IPS DF 6.9 (cell line): ENCODE data around the gene PADI2.

ENCODE experiments used
- DNase-seq: peaks from one replicate; pipeline ENCODE4 v3.0.0-alpha.2; 2013; ENCODE audit warnings: low read depth, low spot score
- H3K27ac ChIP-seq: one replicate; pipeline ENCODE4 v1.5.1; 2013; ENCODE audit warnings: low read length, control low read depth
- H3K27me3 ChIP-seq: 2 replicates; pipeline ENCODE4 v1.6.1; 2013; ENCODE audit warnings: mild to moderate bottlenecking, low read length; ENCODE audit not compliant: control insufficient read depth, insufficient read depth
- H3K36me3 ChIP-seq: 2 replicates; pipeline ENCODE4 v1.6.1; 2013; ENCODE audit warnings: low read length; ENCODE audit not compliant: control insufficient read depth, insufficient read depth
- H3K4me1 ChIP-seq: 2 replicates; pipeline ENCODE4 v1.6.1; 2013; ENCODE audit warnings: low read length; ENCODE audit not compliant: control insufficient read depth, insufficient read depth
- H3K4me3 ChIP-seq: 2 replicates; pipeline ENCODE4 v1.5.1; 2013; ENCODE audit warnings: mild to moderate bottlenecking, low read length
- H3K9me3 ChIP-seq: 2 replicates; pipeline ENCODE4 v1.6.1; 2013; ENCODE audit warnings: low read length, inconsistent platforms; ENCODE audit not compliant: control insufficient read depth, insufficient read depth
- WGBS: extraction: QIAGEN DNeasy Blood & Tissue Kit; methylation state at CpG from one replicate; pipeline ENCODE4 v1.1.7; 2013; ENCODE audit warnings: mixed read lengths, missing lambda C conversion rate; ENCODE audit not compliant: insufficient read length, insufficient coverage; 5-methylcytosine and 5-hydroxymethylcytosine counted together

The PADI2 gene

DNA sequence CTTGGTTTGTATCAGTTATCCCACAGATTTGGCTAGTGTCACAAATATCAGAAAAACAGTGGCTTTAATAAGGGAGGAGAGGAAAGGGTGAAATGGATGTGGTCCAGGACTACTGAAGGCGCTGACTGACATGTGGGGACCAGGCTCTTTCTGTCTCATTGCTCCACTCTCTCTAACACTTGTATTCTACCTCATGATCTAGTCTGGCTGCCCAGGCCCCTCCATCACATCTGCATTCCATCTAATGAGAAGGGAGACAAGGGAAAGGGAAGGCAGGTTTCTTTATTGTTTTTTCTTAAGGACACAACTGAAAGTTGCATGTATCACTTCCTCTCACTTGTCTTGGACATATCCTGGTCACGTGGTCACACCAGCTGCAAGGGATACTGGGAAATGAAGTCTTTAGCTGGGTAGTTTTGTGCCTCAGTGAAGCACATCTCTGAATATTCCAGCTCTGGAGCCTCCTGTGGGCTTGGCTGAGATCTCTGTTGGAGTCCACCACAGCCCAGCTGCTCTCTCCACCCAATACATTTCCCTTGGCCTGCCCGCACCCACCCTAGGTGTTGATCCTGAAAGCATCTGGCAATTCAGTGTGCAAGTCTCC lies 42.0 kb upstream of the PADI2 start:
- H3K27me3 ChIP-seq, result no peaks in the 10 kb centered on the region
- no peak for DNase-seq
- no CpG with 5 or more reads among the region's 3 CpGs for WGBS

DNA sequence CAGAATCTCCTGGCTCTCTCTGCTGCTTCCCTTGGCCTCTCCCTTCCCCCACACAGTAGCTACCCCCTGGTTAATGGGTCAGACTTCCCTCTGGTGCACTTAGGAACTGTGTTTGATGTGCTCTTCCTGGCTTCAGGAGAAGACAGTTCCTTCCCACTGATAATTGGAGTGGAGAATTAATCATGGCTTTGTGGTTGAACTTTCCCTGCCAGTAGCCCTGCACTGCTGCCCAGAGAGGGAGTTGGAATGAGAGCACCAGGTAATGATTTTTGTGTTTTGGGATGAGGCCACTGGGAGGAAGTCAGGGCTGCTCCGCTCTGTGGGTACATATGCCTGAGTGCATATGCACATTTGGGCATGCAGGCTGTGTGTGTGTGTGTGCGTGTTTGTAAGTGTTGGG lies 39.7 kb upstream of the PADI2 start:
- Histone ChIP-seq H3K27ac (no peak overlapping the region), H3K36me3 (no peaks in the 10 kb centered on the region), H3K4me3 (no peak overlapping the region), H3K27me3 (no peaks in the 10 kb centered on the region), H3K9me3 (no peaks in the 10 kb centered on the region), H3K4me1 (peaks cover 2% of the 10 kb centered on the region; the same call in 1 of the 2 replicates)
- no peak for DNase-seq
- no CpG with 5 or more reads among the region's 2 CpGs for WGBS

More for the DNA sequence above, 42.0 kb upstream of the PADI2 start:
- Histone ChIP-seq H3K4me1 (peaks cover 2% of the 10 kb centered on the region; the same call in 1 of the 2 replicates), H3K36me3 (no peaks in the 10 kb centered on the region), H3K27ac (no peak overlapping the region), H3K9me3 (no peaks in the 10 kb centered on the region), H3K4me3 (no peak overlapping the region)

DNA sequence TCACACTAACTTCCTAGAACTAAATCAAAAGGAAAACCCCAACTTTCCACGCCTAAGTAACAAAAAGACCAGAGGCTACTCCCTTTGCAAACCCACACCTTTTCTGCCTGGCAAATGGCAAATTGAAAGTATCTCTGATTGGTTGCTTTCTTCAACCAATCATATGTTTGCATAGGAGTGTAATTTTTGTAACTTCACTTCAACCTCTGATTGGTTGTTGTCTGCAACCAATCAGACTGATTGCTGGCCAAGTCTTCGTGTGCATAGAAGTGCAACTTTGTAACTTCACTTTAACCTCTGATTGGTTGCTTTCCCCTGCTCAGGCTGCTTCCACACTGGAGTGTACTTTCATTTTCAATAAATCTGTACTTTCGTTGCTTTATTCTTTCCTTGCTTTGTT lies 36.9 kb upstream of the PADI2 start:
- no peak for DNase-seq

DNA sequence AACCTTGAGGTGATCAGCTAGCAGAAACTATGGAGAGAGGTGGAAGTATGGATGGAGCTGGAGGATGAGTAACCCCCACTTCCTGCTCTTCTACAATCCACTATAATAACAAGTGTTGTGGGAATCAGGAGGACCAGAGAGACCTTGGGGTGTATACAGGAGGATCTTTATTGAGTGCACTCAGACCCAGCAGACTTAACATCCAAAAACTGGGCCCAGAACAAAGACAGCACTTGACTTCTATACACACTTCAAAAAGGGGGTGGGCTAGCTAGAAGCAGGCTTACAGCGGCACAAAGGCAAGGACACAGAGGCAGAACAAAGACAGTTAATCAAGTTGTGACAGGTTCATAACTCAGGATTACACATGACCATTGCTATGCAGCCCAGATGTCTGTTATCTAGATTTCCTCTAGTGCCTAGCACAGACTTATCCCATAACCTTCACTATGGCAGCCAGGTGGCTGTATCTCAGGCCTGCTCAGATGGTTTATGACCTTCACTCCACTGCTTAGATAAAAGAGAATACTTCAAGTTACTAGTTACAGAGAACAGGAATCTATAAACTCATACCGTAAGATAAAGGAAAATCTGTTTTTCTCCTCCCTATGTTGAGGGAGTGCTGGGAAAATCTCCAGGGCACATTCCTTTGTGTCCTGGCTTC lies 36.1 kb upstream of the PADI2 start:
- Histone ChIP-seq H3K27ac (no peak overlapping the region), H3K4me3 (no peak overlapping the region), H3K27me3 (no peaks in the 10 kb centered on the region), H3K9me3 (0 out of 2 replicates have a peak, but pooled peaks cover 2% of the 10 kb centered on the region), H3K4me1 (peaks cover 2% of the 10 kb centered on the region; the same call in 1 of the 2 replicates), H3K36me3 (no peaks in the 10 kb centered on the region)
- WGBS, result no CpG with 5 or more reads among the region's 2 CpGs
- DNase-seq, result no peak

More for the DNA sequence above, 36.9 kb upstream of the PADI2 start:
- peaks cover 2% of the 10 kb centered on the region; the same call in 1 of the 2 replicates for H3K4me1 ChIP-seq
- H3K9me3 ChIP-seq, result 0 out of 2 replicates have a peak, but pooled peaks cover 2% of the 10 kb centered on the region
- H3K4me3 ChIP-seq, result no peak overlapping the region
- H3K27me3 ChIP-seq, result no peaks in the 10 kb centered on the region
- H3K27ac ChIP-seq, result no peak overlapping the region
- no peaks in the 10 kb centered on the region for H3K36me3 ChIP-seq
- no CpG with 5 or more reads among the region's 3 CpGs for WGBS

DNA sequence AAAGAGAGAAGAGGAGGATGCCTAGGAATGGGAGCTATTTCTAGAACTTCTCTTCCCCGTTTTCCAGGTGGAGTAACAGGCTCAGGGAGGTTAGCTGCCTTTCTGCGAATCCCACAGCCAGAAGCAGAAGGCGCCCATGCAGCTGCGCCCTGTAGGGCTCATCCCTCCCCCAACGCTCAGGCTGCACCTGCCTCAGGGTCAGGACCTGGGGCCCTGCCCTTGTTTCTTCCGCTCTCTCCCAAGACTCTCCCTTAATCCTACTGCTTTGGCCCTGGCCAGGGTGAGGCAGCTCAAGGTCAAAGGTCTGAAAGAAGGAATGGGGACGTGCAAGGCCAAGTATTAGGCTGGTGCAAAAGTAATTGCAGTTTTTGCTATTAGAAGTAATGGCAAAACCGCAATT lies 30.5 kb upstream of the PADI2 start:
- Histone ChIP-seq H3K4me1 (peaks cover 3% of the 10 kb centered on the region; the same call in 1 of the 2 replicates), H3K36me3 (no peaks in the 10 kb centered on the region), H3K27me3 (no peaks in the 10 kb centered on the region), H3K4me3 (no peak overlapping the region), H3K9me3 (0 out of 2 replicates have a peak, but pooled peaks cover 2% of the 10 kb centered on the region), H3K27ac (no peak overlapping the region)
- no CpG with 5 or more reads among the region's 8 CpGs for WGBS
- DNase-seq, result no peak

DNA sequence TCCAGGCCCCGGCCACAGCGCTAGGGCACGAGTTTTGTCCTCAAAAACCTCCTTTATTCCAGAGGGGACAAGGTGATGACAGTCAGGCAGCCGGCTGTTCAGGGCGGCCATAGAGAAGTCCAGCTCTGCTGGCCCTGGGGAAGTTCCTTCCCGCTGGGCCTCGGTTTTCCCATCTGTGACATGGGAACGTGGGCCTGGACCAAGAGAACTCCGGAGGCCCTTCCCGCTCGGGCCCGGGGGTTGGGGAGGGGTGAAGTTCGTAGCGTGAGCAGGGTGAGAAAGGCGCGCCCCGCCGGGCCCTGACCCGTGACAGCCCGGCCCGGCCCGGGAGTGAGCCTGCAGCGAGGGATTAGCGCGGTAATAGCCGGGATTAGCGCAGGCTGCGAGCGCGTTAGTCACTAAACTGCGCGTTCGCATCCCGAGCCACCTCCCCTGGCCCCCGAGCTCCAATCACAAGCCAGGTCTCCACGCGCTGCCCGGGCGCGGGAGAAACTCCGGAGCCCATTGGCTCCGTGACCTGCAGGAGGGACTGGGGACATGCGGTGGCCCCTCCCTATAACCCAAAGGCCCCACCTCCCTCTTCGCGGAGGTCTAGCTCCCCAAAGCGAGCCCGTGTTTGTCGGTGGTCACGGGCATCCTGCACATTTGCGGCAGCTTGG lies 29.8 kb upstream of the PADI2 start:
- Histone ChIP-seq H3K27ac (no peak overlapping the region), H3K9me3 (0 out of 2 replicates have a peak, but pooled peaks cover 2% of the 10 kb centered on the region), H3K4me1 (peaks cover 3% of the 10 kb centered on the region; the same call in 1 of the 2 replicates), H3K36me3 (no peaks in the 10 kb centered on the region), H3K27me3 (no peaks in the 10 kb centered on the region), H3K4me3 (no peak overlapping the region)
- WGBS, result no CpG with 5 or more reads among the region's 50 CpGs
- no peak for DNase-seq

DNA sequence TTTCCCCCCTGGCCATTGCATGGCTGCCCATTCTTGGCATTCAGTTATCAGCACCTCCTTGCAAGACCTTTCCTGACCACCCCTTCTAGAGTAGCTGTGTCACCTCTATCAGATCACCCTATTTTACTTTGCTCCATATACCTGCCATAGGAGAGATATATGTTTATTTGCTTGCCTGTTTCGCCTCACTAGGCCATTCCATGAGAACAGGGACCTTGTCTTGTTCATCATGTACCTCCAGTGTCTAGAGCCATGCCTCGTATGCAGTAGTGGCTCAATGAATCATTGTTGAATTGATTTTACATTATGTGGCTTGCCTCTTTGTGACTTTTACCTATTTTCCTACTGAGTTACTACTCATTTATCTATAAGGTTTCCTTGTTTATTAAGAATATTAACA lies 26.4 kb upstream of the PADI2 start:
- no CpG with 5 or more reads among the region's 2 CpGs for WGBS
- H3K9me3 ChIP-seq, result no peaks in the 10 kb centered on the region
- H3K4me1 ChIP-seq, result peaks cover 3% of the 10 kb centered on the region; the same call in 1 of the 2 replicates
- no peak overlapping the region for H3K4me3 ChIP-seq
- DNase-seq, result no peak
- H3K27ac ChIP-seq, result no peak overlapping the region
- no peaks in the 10 kb centered on the region for H3K27me3 ChIP-seq
- H3K36me3 ChIP-seq, result no peaks in the 10 kb centered on the region

DNA sequence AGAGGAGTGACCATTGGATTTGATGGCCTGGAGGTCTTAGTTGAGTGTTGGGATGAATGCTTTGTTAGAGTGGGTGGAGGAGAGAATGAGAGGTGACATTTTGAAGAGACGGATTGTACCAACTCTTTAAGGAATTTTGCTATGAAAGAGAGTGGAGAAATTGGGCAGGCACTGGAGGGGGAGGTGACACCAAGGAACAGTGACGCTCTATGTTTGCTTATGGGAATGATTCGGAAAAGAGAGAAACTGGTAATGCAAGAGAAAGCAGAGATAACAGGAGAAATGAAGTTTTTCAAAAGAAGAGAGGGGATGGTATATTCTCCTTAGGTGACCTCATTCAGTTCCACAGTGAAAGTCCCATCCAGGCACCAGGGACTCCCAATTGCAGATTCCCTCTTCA lies 24.5 kb upstream of the PADI2 start:
- Histone ChIP-seq H3K4me1 (no peaks in the 10 kb centered on the region), H3K4me3 (no peak overlapping the region), H3K36me3 (no peaks in the 10 kb centered on the region), H3K27me3 (no peaks in the 10 kb centered on the region), H3K9me3 (no peaks in the 10 kb centered on the region), H3K27ac (no peak overlapping the region)
- no CpG with 5 or more reads among the region's 3 CpGs for WGBS
- DNase-seq, result no peak

DNA sequence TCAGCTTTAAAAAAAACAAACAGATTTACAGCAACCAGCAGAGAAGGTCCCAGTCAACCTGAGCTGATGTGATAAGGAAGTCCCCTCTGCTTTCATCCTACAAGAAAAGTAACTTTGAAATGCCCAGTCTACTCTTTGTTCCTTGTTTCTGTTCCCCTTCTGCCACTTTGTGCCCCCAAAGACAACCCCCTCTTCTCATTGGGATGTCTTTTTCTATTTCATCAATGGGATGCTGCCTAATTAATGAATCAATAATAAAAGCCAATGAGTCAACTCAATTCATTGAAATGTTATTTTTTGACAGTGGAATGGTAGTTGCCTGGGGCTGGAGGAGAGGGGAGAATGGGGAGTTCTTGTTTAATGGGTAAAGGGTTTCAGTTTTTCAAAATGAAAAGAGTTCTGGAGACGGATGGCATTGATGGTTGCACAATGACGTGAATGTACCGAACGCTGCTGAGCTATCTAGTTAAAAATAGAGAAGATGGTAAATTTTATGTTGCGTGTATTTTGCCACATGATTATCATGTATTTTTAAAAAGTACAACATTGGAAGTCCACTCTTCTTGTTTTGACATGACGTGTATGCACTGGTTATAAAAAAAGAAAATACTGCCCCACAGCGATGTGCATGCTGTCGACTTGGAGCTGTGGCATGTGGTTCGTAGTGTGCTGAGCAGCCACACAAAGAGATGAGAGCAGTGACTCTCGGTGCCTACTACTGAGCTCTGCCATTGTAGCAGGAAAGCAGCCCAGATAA lies 22.4 kb upstream of the PADI2 start:
- H3K4me3 ChIP-seq, result no peak overlapping the region
- WGBS, result no CpG with 5 or more reads among the region's 10 CpGs

DNA sequence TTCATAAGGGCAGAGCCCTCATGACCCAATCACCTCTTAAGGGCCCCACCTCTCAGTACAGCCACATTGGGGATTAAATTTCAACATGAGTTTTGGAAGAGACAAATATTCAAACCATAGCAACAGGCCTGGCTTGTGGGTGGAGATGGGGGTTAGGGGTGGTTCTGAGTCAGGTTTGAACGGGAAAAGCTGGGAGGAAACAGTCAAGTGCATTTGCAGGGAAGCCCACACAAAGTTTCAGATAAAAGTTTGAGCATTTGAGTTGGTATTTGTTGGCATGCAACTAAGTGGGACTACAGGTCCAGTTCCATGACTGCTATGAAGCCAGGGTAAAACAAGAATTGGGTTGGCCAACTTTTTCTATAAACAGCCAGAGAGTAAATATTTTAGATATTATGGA lies 21.0 kb upstream of the PADI2 start:
- no peaks in the 10 kb centered on the region for H3K9me3 ChIP-seq
- no CpG with 5 or more reads among the region's 1 CpG for whole genome bisulfite sequencing
- no peaks in the 10 kb centered on the region for H3K4me1 ChIP-seq
- no peak for DNase-seq
- H3K36me3 ChIP-seq, result no peaks in the 10 kb centered on the region
- no peak overlapping the region for H3K27ac ChIP-seq
- H3K27me3 ChIP-seq, result 0 out of 2 replicates have a peak, but pooled peaks cover 1% of the 10 kb centered on the region
- H3K4me3 ChIP-seq, result no peak overlapping the region

More for the DNA sequence above, 22.4 kb upstream of the PADI2 start:
- H3K27me3 ChIP-seq, result no peaks in the 10 kb centered on the region
- no peaks in the 10 kb centered on the region for H3K36me3 ChIP-seq
- H3K9me3 ChIP-seq, result no peaks in the 10 kb centered on the region
- no peaks in the 10 kb centered on the region for H3K4me1 ChIP-seq
- H3K27ac ChIP-seq, result no peak overlapping the region
- no peak for DNase-seq
